SW 1271 (cell line): ENCODE results near the gene SCFD2.

Source experiments
- DNase-seq, 2 experiments: peaks; one replicate each; lab custom pipeline; 2025; lab: John Stamatoyannopoulos, UW

Gene SCFD2

DNA sequence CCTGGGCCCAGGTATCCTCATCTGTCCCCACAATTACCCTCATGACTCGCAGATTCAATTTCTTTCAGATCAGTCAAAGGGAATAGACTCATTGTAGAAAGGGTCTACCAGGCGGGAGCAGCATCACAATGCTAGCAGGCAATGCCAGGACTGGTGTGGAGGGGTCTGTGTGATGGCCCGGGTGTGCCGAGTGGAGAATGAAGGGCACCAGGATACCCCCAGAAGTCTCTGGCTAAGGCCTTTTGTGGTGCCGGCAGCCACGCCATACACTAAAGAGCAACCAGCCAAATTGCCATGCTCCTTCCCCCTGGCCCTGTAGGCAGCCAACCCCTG, 541.6 kb downstream of the SCFD2 start:
- DNase-seq, result no peak

DNA sequence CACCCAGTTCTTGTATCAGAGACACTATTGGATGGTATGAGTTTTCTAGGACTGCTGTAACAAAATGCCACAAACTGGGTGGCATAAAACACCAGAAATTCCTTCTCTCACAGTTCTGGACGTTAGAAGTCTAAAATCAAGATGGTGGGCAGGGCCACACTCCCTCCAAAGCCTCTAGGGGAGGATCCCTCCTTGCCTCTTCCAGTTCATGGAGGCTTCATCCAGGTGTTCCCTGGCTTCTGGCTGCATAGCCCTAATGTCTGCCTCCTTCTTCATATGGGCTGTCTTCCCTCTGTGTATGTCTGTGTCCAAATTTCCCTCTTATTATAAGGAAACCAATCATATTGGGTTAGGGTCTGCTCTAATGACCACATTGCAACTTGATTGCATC, 542.2 kb downstream of the SCFD2 start:
- no peak for DNase-seq
